ENCODE data around the gene ESYT2. TPM values are rescaled to one million over a fixed set of nuclear protein-coding genes. Genes with fewer than 3 reads are reported as not detected.

Gene ESYT2
- total RNA-seq, 1 donor from 2014 or later, result 23.3 TPM

DNA sequence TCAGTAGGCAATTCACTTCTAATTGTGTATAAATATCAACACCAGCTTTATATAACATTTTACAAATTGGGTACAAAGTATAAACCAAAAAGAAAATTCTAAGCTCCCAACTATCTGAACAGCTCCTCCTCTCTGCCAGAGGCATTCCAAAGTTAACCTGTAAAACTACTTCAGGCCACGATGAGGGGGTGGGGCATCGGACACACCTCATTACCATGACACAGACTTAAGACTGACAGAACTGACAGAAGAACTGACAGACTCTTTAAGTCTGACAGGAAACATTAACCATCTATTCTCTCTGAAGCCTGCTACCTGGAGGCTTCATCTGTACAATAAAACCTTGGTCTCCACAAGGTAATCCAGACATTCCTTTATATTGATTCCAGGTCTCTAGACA, 12.3 kb downstream of the ESYT2 start:
- Mint-ChIP-seq H3K9me3 (no peaks in the 10 kb centered on the region), H3K4me1 (peaks cover 58% of the 10 kb centered on the region), H3K4me3 (no peak overlapping the region), H3K36me3 (ENCODE audit: low read depth) (no peaks in the 10 kb centered on the region), H3K27me3 (ENCODE audit: low read depth) (no peaks in the 10 kb centered on the region), H3K27ac (ENCODE audit: unreplicated experiment) (no peak overlapping the region)
- TF ChIP-seq, protein P1, sequence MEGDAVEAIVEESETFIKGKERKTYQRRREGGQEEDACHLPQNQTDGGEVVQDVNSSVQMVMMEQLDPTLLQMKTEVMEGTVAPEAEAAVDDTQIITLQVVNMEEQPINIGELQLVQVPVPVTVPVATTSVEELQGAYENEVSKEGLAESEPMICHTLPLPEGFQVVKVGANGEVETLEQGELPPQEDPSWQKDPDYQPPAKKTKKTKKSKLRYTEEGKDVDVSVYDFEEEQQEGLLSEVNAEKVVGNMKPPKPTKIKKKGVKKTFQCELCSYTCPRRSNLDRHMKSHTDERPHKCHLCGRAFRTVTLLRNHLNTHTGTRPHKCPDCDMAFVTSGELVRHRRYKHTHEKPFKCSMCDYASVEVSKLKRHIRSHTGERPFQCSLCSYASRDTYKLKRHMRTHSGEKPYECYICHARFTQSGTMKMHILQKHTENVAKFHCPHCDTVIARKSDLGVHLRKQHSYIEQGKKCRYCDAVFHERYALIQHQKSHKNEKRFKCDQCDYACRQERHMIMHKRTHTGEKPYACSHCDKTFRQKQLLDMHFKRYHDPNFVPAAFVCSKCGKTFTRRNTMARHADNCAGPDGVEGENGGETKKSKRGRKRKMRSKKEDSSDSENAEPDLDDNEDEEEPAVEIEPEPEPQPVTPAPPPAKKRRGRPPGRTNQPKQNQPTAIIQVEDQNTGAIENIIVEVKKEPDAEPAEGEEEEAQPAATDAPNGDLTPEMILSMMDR (conservative IDR thresholded peaks at IDR 0.05), result no peak
- no peak for DNase-seq (ENCODE audit: low read depth, low spot score)

DNA sequence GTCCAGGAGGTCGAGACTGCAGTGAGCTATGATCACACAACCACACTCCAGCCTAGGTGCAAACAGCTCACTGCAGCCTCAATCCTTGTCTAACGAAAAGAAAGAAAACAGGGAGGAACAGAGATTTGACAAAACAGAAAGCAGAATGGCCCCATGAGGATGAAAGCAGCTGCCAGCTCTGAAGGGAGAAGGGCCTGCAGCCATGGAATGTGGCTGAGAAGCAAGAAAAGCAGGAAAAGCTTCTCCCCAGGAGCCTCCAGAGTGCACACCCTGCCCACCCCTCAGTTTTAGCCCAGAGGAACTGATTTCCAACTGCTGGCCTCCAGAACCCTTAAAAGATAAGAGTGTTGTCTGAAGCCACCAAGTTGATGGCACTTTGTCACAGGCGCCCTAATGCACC, 13.0 kb downstream of the ESYT2 start:
- Mint-ChIP-seq H3K4me3 (no peak overlapping the region), H3K36me3 (ENCODE audit: low read depth) (no peaks in the 10 kb centered on the region), H3K27ac (ENCODE audit: unreplicated experiment) (no peak overlapping the region), H3K27me3 (ENCODE audit: low read depth) (no peaks in the 10 kb centered on the region), H3K4me1 (peaks cover 51% of the 10 kb centered on the region), H3K9me3 (no peaks in the 10 kb centered on the region)
- TF ChIP-seq, protein P1 (conservative IDR thresholded peaks at IDR 0.05), result no peak
- DNase-seq (ENCODE audit: low read depth, low spot score), result no peak

DNA sequence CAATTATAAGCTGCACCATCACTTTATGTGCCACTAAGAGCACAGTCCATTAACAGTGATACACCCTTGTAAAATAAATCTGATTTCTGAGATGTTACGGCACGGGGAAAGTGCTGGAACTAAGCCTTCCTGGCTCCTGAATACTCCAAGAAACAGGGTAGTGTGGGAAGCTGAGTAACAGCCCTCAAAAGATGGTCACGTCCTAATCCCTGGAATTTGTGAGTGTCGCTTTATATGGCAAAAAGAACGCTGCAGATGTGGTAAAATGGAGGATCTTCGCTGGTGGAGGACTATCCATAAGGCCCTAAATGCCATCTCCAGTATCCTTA, 13.5 kb downstream of the ESYT2 start:
- peaks cover 47% of the 10 kb centered on the region for H3K4me1 Mint-ChIP-seq
- no peaks in the 10 kb centered on the region for H3K9me3 Mint-ChIP-seq
- no peaks in the 10 kb centered on the region for H3K27me3 Mint-ChIP-seq (ENCODE audit: low read depth)
- DNase-seq (ENCODE audit: low read depth, low spot score), result no peak
- H3K27ac Mint-ChIP-seq (ENCODE audit: unreplicated experiment), result peak overlapping the region; percentile 48
- no peaks in the 10 kb centered on the region for H3K36me3 Mint-ChIP-seq (ENCODE audit: low read depth)
- H3K4me3 Mint-ChIP-seq, result no peak overlapping the region
- TF ChIP-seq, protein P1 (conservative IDR thresholded peaks at IDR 0.05), result no peak

DNA sequence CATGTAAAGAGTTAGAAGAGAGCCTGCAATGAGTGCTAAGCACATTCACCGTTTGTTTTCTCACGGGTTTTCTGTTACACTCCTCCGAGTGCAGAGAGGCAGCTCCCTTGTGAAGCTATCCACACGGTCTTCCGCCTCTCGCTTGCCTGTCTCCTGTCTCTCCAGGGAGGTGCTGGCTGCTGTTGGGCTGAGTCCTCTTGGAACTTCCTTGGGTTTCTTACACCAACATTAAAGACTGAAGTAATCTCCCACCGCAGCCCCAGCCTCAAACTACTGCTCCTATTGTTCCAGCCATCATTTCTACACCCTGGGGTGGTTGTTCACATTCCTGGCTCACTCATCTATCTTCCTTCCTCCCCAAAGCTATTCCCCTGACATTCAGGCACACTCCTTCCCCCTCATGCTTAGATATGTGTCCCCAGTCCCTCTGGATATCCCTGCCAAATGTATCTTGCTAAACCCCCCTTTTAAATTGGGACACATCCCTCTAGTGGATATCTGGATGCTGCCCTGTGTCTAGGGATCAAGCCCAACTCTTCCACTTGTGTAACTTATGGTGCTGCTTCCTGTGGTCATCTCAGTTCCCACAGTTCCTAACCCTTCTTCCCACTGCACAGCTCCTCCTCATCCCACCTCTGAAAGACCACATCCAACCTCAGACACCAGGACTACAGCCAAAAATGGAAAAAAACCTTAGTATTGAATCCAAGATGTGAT, 14.1 kb downstream of the ESYT2 start:
- TF ChIP-seq, protein P1 (conservative IDR thresholded peaks at IDR 0.05), result no peak
- no peak overlapping the region for H3K4me3 Mint-ChIP-seq
- H3K4me1 Mint-ChIP-seq, result peaks cover 49% of the 10 kb centered on the region
- no peaks in the 10 kb centered on the region for H3K27me3 Mint-ChIP-seq (ENCODE audit: low read depth)
- no peaks in the 10 kb centered on the region for H3K36me3 Mint-ChIP-seq (ENCODE audit: low read depth)
- H3K27ac Mint-ChIP-seq (ENCODE audit: unreplicated experiment), result peak overlapping the region; percentile 48
- DNase-seq (ENCODE audit: low read depth, low spot score), result no peak
- H3K9me3 Mint-ChIP-seq, result no peaks in the 10 kb centered on the region

DNA sequence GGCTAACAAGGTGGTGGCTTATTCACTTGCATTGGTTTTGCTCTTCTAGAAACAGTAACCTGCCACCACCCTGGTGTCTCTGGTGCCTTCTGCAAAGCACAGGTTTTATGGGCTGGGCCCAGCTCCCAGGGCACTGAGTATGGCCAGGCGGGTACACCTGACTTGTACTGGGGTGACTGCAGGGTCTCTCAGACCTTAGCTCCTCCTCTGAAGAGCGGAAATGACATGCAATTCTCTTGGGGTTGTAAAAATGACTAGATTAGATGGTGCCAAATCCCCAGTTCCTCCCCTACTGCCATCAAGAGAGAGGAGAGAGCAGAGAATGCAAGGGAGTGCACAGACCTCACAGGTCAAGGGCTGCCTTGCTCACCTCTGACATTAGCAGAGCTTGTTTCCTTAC, 14.7 kb downstream of the ESYT2 start:
- Mint-ChIP-seq H3K36me3 (ENCODE audit: low read depth) (no peaks in the 10 kb centered on the region), H3K27me3 (ENCODE audit: low read depth) (no peaks in the 10 kb centered on the region), H3K4me1 (peaks cover 47% of the 10 kb centered on the region), H3K27ac (ENCODE audit: unreplicated experiment) (peak overlapping the region; percentile 31), H3K4me3 (no peak overlapping the region), H3K9me3 (no peaks in the 10 kb centered on the region)
- TF ChIP-seq, protein P1 (conservative IDR thresholded peaks at IDR 0.05), result no peak
- DNase-seq (ENCODE audit: low read depth, low spot score), result no peak
